Erythroblast (primary cell): ENCODE measurements around the gene CTDNEP1.

ENCODE experiments used
- GATA1 ChIP-seq: IDR thresholded peaks from 2 replicates; pipeline ENCODE4 v1.6.1; 2011; ENCODE audit warnings: low read depth, mild to moderate bottlenecking, control low read depth, low read length, moderate library complexity
- POLR2A ChIP-seq: IDR thresholded peaks from 2 replicates; pipeline ENCODE4 v1.6.1; 2011; ENCODE audit warnings: mild to moderate bottlenecking, low read length

DNA sequence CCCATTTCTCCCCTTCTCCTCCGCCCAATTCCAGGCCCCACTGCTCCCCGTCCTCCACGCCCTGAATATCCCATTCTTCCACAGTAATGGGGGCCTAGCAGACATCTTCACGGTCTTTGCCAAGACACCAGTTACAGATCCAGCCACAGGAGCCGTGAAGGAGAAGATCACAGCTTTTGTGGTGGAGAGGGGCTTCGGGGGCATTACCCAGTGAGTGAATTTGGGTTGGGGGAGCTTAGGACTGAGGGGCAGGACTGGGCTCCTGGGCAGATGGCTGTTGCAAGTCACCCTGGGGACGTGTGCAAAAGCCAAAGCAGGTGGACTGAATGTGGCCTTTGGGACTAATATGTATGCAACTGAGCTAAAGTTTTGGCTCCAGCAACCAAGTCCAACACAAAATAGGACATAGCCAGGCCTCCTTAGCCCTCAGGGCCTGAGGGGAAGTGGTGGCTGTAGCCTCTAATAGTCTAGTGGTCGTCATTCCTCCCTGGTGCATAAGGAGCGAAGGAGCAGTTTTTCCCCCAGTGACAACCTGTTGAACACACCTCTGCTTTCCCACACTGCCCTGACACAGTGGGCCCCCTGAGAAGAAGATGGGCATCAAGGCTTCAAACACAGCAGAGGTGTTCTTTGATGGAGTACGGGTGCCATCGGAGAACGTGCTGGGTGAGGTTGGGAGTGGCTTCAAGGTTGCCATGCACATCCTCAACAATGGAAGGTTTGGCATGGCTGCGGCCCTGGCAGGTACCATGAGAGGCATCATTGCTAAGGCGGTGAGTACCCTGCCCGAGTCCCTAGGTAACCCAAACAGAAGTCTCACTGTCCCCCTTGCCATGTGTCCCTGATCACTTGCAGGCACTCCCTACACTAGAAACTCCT is 29.2 kb downstream of the CTDNEP1 start:
- TF ChIP-seq POLR2A (peak; percentile 32), GATA1 (no peak)
